ENCODE measurements around the gene MIGA1.

GRCh38 chr1:77797991-77798390, 18.5 kb downstream of the MIGA1 start:
- no peak for TF ChIP-seq POLR2AphosphoS5 (IDR thresholded peaks at IDR 0.05)
- TF ChIP-seq CTCF (IDR thresholded peaks at IDR 0.05): no peak

All from sigmoid colon (tissue), 4 donors.